Activated gamma-delta T cell treated with anti-CD3 and anti-CD28 coated beads, Interleukin-2, amount 50 U/mL, for 16 hours (primary cell): ENCODE results near the gene GRAP.

ENCODE experiments used
- DNase-seq: peaks from one replicate; pipeline ENCODE4 v3.0.0-alpha.2; 2020; ENCODE audit warnings: low read depth

Gene GRAP

GRCh38 chr17:19018600-19018950 lies 28.2 kb downstream of the GRAP start:
- DNase-seq = no peak

GRCh38 chr17:19017804-19018599 lies 28.8 kb downstream of the GRAP start:
- no peak for DNase-seq

- DNase-seq = no peak
Observed at GRCh38 chr17:19017401-19017800, 29.4 kb downstream of the GRAP start.

GRCh38 chr17:19016881-19017280 lies 29.9 kb downstream of the GRAP start:
- DNase-seq = no peak

- no peak for DNase-seq
Observed at GRCh38 chr17:19016297-19016696, 30.5 kb downstream of the GRAP start.

GRCh38 chr17:19015428-19015827 lies 31.3 kb downstream of the GRAP start:
- DNase-seq = no peak

GRCh38 chr17:19014628-19015215 lies 32.0 kb downstream of the GRAP start:
- DNase-seq = no peak

- no peak for DNase-seq
Observed at GRCh38 chr17:19013806-19014627, 32.7 kb downstream of the GRAP start.

GRCh38 chr17:19013226-19013625 lies 33.5 kb downstream of the GRAP start:
- no peak for DNase-seq

GRCh38 chr17:19012171-19013080 lies 34.3 kb downstream of the GRAP start:
- no peak for DNase-seq

GRCh38 chr17:19011581-19011980 lies 35.2 kb downstream of the GRAP start:
- no peak for DNase-seq

- no peak for DNase-seq
Observed at GRCh38 chr17:19010729-19011505, 35.8 kb downstream of the GRAP start.

- no peak for DNase-seq
Observed at GRCh38 chr17:19009970-19010369, 36.8 kb downstream of the GRAP start.

GRCh38 chr17:19006698-19007097 lies 40.1 kb downstream of the GRAP start:
- DNase-seq = no peak

GRCh38 chr17:19005789-19006430 lies 40.8 kb downstream of the GRAP start:
- DNase-seq = no peak

GRCh38 chr17:19005137-19005773 lies 41.5 kb downstream of the GRAP start:
- DNase-seq = no peak

- peak; percentile 88 for DNase-seq
Observed at GRCh38 chr17:19004421-19005136, 42.2 kb downstream of the GRAP start, which contains the start of gene FAM83G. Gene FAM83G, minus strand, starts transcription at chr17:19004764. Its CDS starts 723 bp downstream, at chr17:19004041.

GRCh38 chr17:19003543-19004420 lies 43.0 kb downstream of the GRAP start:
- DNase-seq = no peak
